ENCODE measurements around the gene SIRT5. TPM values are rescaled to one million over a fixed set of nuclear protein-coding genes. Genes with fewer than 3 reads are reported as not detected.

SIRT5 gene
- total RNA-seq, 1 donor from 2014 or later: 8.8 TPM

Other genes starting within 250 kb of the SIRT5 start
- 11.0 TPM for gene TBC1D7, start 246.1 kb upstream of the SIRT5 start, total RNA-seq
- 25.9 TPM for gene GFOD1, start 87.0 kb upstream of the SIRT5 start, total RNA-seq
- gene NOL7, start 40.7 kb downstream of the SIRT5 start, total RNA-seq: 47.0 TPM
- 42.2 TPM for gene RANBP9, start 137.2 kb downstream of the SIRT5 start, total RNA-seq
- 28.8 TPM for gene MCUR1, start 240.0 kb downstream of the SIRT5 start, total RNA-seq